ENCODE measurements around the gene BRIP1. TPM values are rescaled to one million over a fixed set of nuclear protein-coding genes. Genes with fewer than 3 reads are reported as not detected.
"Not testable (repeated sequence)": the region's sequence is repeated elsewhere in the genome, so short reads cannot be mapped to it uniquely, and the experiment has no call there.

The BRIP1 gene
- total RNA-seq, 1 experiment from 2014 or later, result 38.4 TPM

GRCh38 chr17:61719220-61719619 lies 144.1 kb downstream of the BRIP1 start:
- H3K36me3 ChIP-seq, result peaks cover 26% of the 10 kb centered on the region

GRCh38 chr17:61718022-61718421 lies 145.3 kb downstream of the BRIP1 start:
- H3K4me3 ChIP-seq, result no peak overlapping the region
- H3K36me3 ChIP-seq, result peaks cover 29% of the 10 kb centered on the region
- H3K27ac ChIP-seq, result no peak overlapping the region
- no peaks in the 10 kb centered on the region for H3K4me1 ChIP-seq
- H3K9me3 ChIP-seq (replicated peaks), result peaks cover 14% of the 10 kb centered on the region
- H3K27me3 ChIP-seq, result no peaks in the 10 kb centered on the region
- no peak for DNase-seq

More at GRCh38 chr17:61719220-61719619, 144.1 kb downstream of the BRIP1 start:
- H3K27ac ChIP-seq, H3K4me1 ChIP-seq, DNase-seq, H3K27me3 ChIP-seq, H3K4me3 ChIP-seq: not testable (repeated sequence)
- H3K9me3 ChIP-seq (replicated peaks), result peaks cover 14% of the 10 kb centered on the region

- H3K4me1 ChIP-seq, result no peaks in the 10 kb centered on the region
- H3K9me3 ChIP-seq (replicated peaks), result peaks cover 14% of the 10 kb centered on the region
- H3K36me3 ChIP-seq, result peaks cover 35% of the 10 kb centered on the region
- H3K27ac ChIP-seq, result no peak overlapping the region
- H3K4me3 ChIP-seq, result no peak overlapping the region
- DNase-seq, result no peak
- H3K27me3 ChIP-seq, result no peaks in the 10 kb centered on the region
Observed at GRCh38 chr17:61717352-61717751, 146.0 kb downstream of the BRIP1 start.

GRCh38 chr17:61716225-61716829 lies 147.0 kb downstream of the BRIP1 start:
- H3K27ac ChIP-seq, result no peak overlapping the region
- peaks cover 14% of the 10 kb centered on the region for H3K9me3 ChIP-seq (replicated peaks)
- DNase-seq, result no peak
- H3K4me1 ChIP-seq, result no peaks in the 10 kb centered on the region
- no peaks in the 10 kb centered on the region for H3K27me3 ChIP-seq
- H3K4me3 ChIP-seq, result no peak overlapping the region
- H3K36me3 ChIP-seq, result peaks cover 37% of the 10 kb centered on the region

GRCh38 chr17:61715348-61715747 lies 148.0 kb downstream of the BRIP1 start:
- Histone ChIP-seq H3K27me3 (no peaks in the 10 kb centered on the region), H3K9me3 (replicated peaks) (peaks cover 14% of the 10 kb centered on the region), H3K27ac (no peak overlapping the region), H3K4me1 (no peaks in the 10 kb centered on the region), H3K4me3 (no peak overlapping the region), H3K36me3 (peaks cover 44% of the 10 kb centered on the region)
- no peak for DNase-seq

GRCh38 chr17:61714300-61714699 lies 149.0 kb downstream of the BRIP1 start:
- Histone ChIP-seq H3K9me3 (replicated peaks) (peaks cover 14% of the 10 kb centered on the region), H3K36me3 (peaks cover 54% of the 10 kb centered on the region), H3K27me3 (no peaks in the 10 kb centered on the region), H3K4me1 (no peaks in the 10 kb centered on the region), H3K27ac (no peak overlapping the region), H3K4me3 (no peak overlapping the region)
- DNase-seq, result no peak

GRCh38 chr17:61713035-61713434 lies 150.3 kb downstream of the BRIP1 start:
- Histone ChIP-seq H3K27ac (no peak overlapping the region), H3K9me3 (replicated peaks) (peaks cover 14% of the 10 kb centered on the region), H3K4me1 (no peaks in the 10 kb centered on the region), H3K27me3 (no peaks in the 10 kb centered on the region), H3K36me3 (peaks cover 64% of the 10 kb centered on the region), H3K4me3 (no peak overlapping the region)
- no peak for DNase-seq

- H3K27ac ChIP-seq, result no peak overlapping the region
- no peaks in the 10 kb centered on the region for H3K4me1 ChIP-seq
- peaks cover 3% of the 10 kb centered on the region; the same call in 1 of the 2 replicates for H3K9me3 ChIP-seq (replicated peaks)
- no peak for DNase-seq
- peaks cover 69% of the 10 kb centered on the region for H3K36me3 ChIP-seq
- no peaks in the 10 kb centered on the region for H3K27me3 ChIP-seq
- no peak overlapping the region for H3K4me3 ChIP-seq
Observed at GRCh38 chr17:61710546-61710945, 152.8 kb downstream of the BRIP1 start.

- Histone ChIP-seq H3K9me3 (replicated peaks) (no peaks in the 10 kb centered on the region; the same call in 1 of the 2 replicates), H3K4me1 (no peaks in the 10 kb centered on the region), H3K27ac (no peak overlapping the region), H3K36me3 (peaks cover 61% of the 10 kb centered on the region), H3K4me3 (no peak overlapping the region), H3K27me3 (no peaks in the 10 kb centered on the region)
- no peak for DNase-seq
Observed at GRCh38 chr17:61709567-61709966, 153.8 kb downstream of the BRIP1 start.

GRCh38 chr17:61704935-61705449 lies 158.3 kb downstream of the BRIP1 start:
- no peaks in the 10 kb centered on the region for H3K27me3 ChIP-seq
- H3K4me1 ChIP-seq, result no peaks in the 10 kb centered on the region

GRCh38 chr17:61702450-61702849 lies 160.9 kb downstream of the BRIP1 start:
- H3K36me3 ChIP-seq, result peaks cover 30% of the 10 kb centered on the region
- no peak overlapping the region for H3K27ac ChIP-seq
- H3K27me3 ChIP-seq, result no peaks in the 10 kb centered on the region
- no peaks in the 10 kb centered on the region for H3K4me1 ChIP-seq
- peaks cover 32% of the 10 kb centered on the region for H3K9me3 ChIP-seq (replicated peaks)
- H3K4me3 ChIP-seq, result no peak overlapping the region
- DNase-seq, result no peak

More at GRCh38 chr17:61704935-61705449, 158.3 kb downstream of the BRIP1 start:
- no peak overlapping the region for H3K27ac ChIP-seq
- H3K4me3 ChIP-seq, result no peak overlapping the region
- H3K9me3 ChIP-seq (replicated peaks), result peaks cover 22% of the 10 kb centered on the region
- DNase-seq, result no peak
- H3K36me3 ChIP-seq, result peaks cover 52% of the 10 kb centered on the region

GRCh38 chr17:61701978-61702377 lies 161.3 kb downstream of the BRIP1 start:
- Histone ChIP-seq H3K36me3 (peaks cover 25% of the 10 kb centered on the region), H3K9me3 (replicated peaks) (peaks cover 32% of the 10 kb centered on the region), H3K4me3 (no peak overlapping the region), H3K27me3 (no peaks in the 10 kb centered on the region), H3K27ac (no peak overlapping the region), H3K4me1 (no peaks in the 10 kb centered on the region)
- no peak for DNase-seq

GRCh38 chr17:61701334-61701733 lies 162.0 kb downstream of the BRIP1 start:
- no peak for DNase-seq
- H3K9me3 ChIP-seq (replicated peaks), result peaks cover 32% of the 10 kb centered on the region
- peaks cover 18% of the 10 kb centered on the region for H3K36me3 ChIP-seq
- no peaks in the 10 kb centered on the region for H3K27me3 ChIP-seq
- no peak overlapping the region for H3K4me3 ChIP-seq
- H3K4me1 ChIP-seq, result no peaks in the 10 kb centered on the region
- no peak overlapping the region for H3K27ac ChIP-seq

GRCh38 chr17:61700252-61700651 lies 163.1 kb downstream of the BRIP1 start:
- peak in 1 of 2 experiments; percentile 11 for DNase-seq
- Histone ChIP-seq H3K4me1 (no peaks in the 10 kb centered on the region), H3K27me3 (no peaks in the 10 kb centered on the region), H3K27ac (no peak overlapping the region), H3K4me3 (no peak overlapping the region), H3K9me3 (replicated peaks) (peaks cover 37% of the 10 kb centered on the region), H3K36me3 (peaks cover 16% of the 10 kb centered on the region)

- peaks cover 18% of the 10 kb centered on the region for H3K36me3 ChIP-seq
- peaks cover 39% of the 10 kb centered on the region for H3K9me3 ChIP-seq (replicated peaks)
- H3K27ac ChIP-seq, result no peak overlapping the region
- no peaks in the 10 kb centered on the region for H3K27me3 ChIP-seq
- no peak overlapping the region for H3K4me3 ChIP-seq
- no peak for DNase-seq
- no peaks in the 10 kb centered on the region for H3K4me1 ChIP-seq
Observed at GRCh38 chr17:61699694-61700093, 163.6 kb downstream of the BRIP1 start.

GRCh38 chr17:61699032-61699431 lies 164.3 kb downstream of the BRIP1 start:
- DNase-seq, result no peak
- H3K27ac ChIP-seq, result no peak overlapping the region
- no peaks in the 10 kb centered on the region for H3K27me3 ChIP-seq
- peaks cover 18% of the 10 kb centered on the region for H3K36me3 ChIP-seq
- H3K4me1 ChIP-seq, result no peaks in the 10 kb centered on the region
- no peak overlapping the region for H3K4me3 ChIP-seq
- peaks cover 39% of the 10 kb centered on the region for H3K9me3 ChIP-seq (replicated peaks)
